WTC11 (cell line): ENCODE measurements around the gene AQP12B. TPM values are rescaled to one million over a fixed set of nuclear protein-coding genes. Genes with fewer than 3 reads are reported as not detected.

Experiments used
- ATAC-seq: fragments of 200-7000 bp; cut with Tn5 transposase; 2 replicates; pipeline ENCODE4 v1.10.0; 2021; ENCODE audit warnings: mild to moderate bottlenecking, moderate library complexity
- CTCF ChIA-PET: fragments of 300-600 bp; sonication (Branson Sonifier 250); formaldehyde crosslinking; loops from one replicate; lab custom pipeline; 2021; ENCODE audit warnings: antibody characterized with exemption; lab: Charles Lee
- POLR2A ChIA-PET: fragments of 350-600 bp; sonication (Branson Sonifier 250); formaldehyde crosslinking; loops from one replicate; lab custom pipeline; 2021; ENCODE audit warnings: antibody characterized with exemption; lab: Charles Lee
- DNase-seq: peaks from one replicate; pipeline ENCODE4 v3.0.0; 2021; ENCODE audit warnings: low spot score
- H3K27ac Mint-ChIP-seq: 2 replicates; pipeline ENCODE4 v1.8.0; 2021; ENCODE audit warnings: mixed read lengths
- H3K27me3 Mint-ChIP-seq: 2 replicates; pipeline ENCODE4 v1.8.0; 2021; ENCODE audit warnings: low read depth, mild to moderate bottlenecking, moderate library complexity, mixed read lengths
- H3K36me3 Mint-ChIP-seq: 2 replicates; pipeline ENCODE4 v1.8.0; 2021; ENCODE audit warnings: mixed read lengths
- H3K4me1 Mint-ChIP-seq: 2 replicates; pipeline ENCODE4 v1.8.0; 2022; ENCODE audit warnings: mixed read lengths
- H3K4me3 Mint-ChIP-seq: 2 replicates; pipeline ENCODE4 v1.8.0; 2021; ENCODE audit warnings: mild to moderate bottlenecking, moderate library complexity, mixed read lengths
- H3K9me3 Mint-ChIP-seq: 2 replicates; pipeline ENCODE4 v1.8.0; 2021; ENCODE audit warnings: mixed read lengths
- ATF1 ChIP-seq: sonication (generic); formaldehyde crosslinking; IDR thresholded peaks from 2 replicates; pipeline ENCODE4 v1.8.1; 2023; ENCODE audit warnings: mild to moderate bottlenecking, moderate library complexity, missing genetic modification reagents
- ESRRA ChIP-seq: sonication (generic); formaldehyde crosslinking; IDR thresholded peaks from 2 replicates; pipeline ENCODE4 v1.8.1; 2022; ENCODE audit warnings: mild to moderate bottlenecking, missing genetic modification reagents, borderline replicate concordance
- IRF2 ChIP-seq: sonication (generic); formaldehyde crosslinking; IDR thresholded peaks from 2 replicates; pipeline ENCODE4 v1.8.0; 2022; ENCODE audit warnings: low read depth, missing genetic modification reagents, borderline replicate concordance
- MLX ChIP-seq: sonication (generic); formaldehyde crosslinking; IDR thresholded peaks from 2 replicates; pipeline ENCODE4 v1.8.1; 2023; ENCODE audit warnings: mild to moderate bottlenecking, missing genetic modification reagents, moderate library complexity
- MYBL2 ChIP-seq: sonication (generic); formaldehyde crosslinking; IDR thresholded peaks from 2 replicates; pipeline ENCODE4 v1.8.1; 2023; ENCODE audit warnings: mild to moderate bottlenecking, moderate library complexity, missing genetic modification reagents
- PRRX2 ChIP-seq: fragments of 250-450 bp; sonication (Bioruptor Pico); IDR thresholded peaks from 2 replicates; pipeline ENCODE4 v1.8.0; 2021; ENCODE audit warnings: mild to moderate bottlenecking
- SMAD3 ChIP-seq: sonication (generic); formaldehyde crosslinking; IDR thresholded peaks from 2 replicates; pipeline ENCODE4 v1.8.0; 2022; ENCODE audit warnings: missing genetic modification reagents, mild to moderate bottlenecking, borderline replicate concordance
- SMAD4 ChIP-seq: sonication (generic); formaldehyde crosslinking; IDR thresholded peaks from 2 replicates; pipeline ENCODE4 v1.8.0; 2022; ENCODE audit warnings: mild to moderate bottlenecking, missing genetic modification reagents
- SP1 ChIP-seq: sonication (generic); formaldehyde crosslinking; conservative IDR thresholded peaks from 2 replicates; pipeline ENCODE4 v1.8.1; 2022; ENCODE audit warnings: missing genetic modification reagents
- ZNF219 ChIP-seq: sonication (generic); formaldehyde crosslinking; IDR thresholded peaks from 2 replicates; pipeline ENCODE4 v1.8.0; 2023; ENCODE audit warnings: missing genetic modification reagents, mild to moderate bottlenecking, borderline replicate concordance
- ZNF317 ChIP-seq: sonication (generic); formaldehyde crosslinking; IDR thresholded peaks from 2 replicates; pipeline ENCODE4 v1.8.1; 2023; ENCODE audit warnings: low read depth, mild to moderate bottlenecking, moderate library complexity, missing genetic modification reagents, borderline replicate concordance
- ZNF512 ChIP-seq: sonication (generic); formaldehyde crosslinking; IDR thresholded peaks from 2 replicates; pipeline ENCODE4 v1.8.1; 2022; ENCODE audit warnings: missing genetic modification reagents, borderline replicate concordance
- total RNA-seq: library from RNA; stranded (reverse); gene quantifications from 3 replicates; pipeline ENCODE4 v1.2.3, GENCODE V29; 2021
- TF ChIP-seq, protein P1 (sequence below): fragments of 250-450 bp; sonication (Bioruptor Pico); IDR thresholded peaks from 2 replicates; pipeline ENCODE4 v1.9.0; 2021; ENCODE audit warnings: moderate library complexity, mild to moderate bottlenecking, inconsistent platforms, borderline replicate concordance
- TF ChIP-seq, protein P2 (sequence below): sonication (generic); formaldehyde crosslinking; IDR thresholded peaks from 2 replicates; pipeline ENCODE4 v1.8.1; 2022; ENCODE audit warnings: mild to moderate bottlenecking, moderate library complexity, missing genetic modification reagents
- TF ChIP-seq, protein P3 (sequence below): sonication (generic); formaldehyde crosslinking; IDR thresholded peaks from 2 replicates; pipeline ENCODE4 v1.8.0; 2023; ENCODE audit warnings: mild to moderate bottlenecking, missing genetic modification reagents

Gene AQP12B
- total RNA-seq, 1 experiment from 2014 or later, result not detected

DNA sequence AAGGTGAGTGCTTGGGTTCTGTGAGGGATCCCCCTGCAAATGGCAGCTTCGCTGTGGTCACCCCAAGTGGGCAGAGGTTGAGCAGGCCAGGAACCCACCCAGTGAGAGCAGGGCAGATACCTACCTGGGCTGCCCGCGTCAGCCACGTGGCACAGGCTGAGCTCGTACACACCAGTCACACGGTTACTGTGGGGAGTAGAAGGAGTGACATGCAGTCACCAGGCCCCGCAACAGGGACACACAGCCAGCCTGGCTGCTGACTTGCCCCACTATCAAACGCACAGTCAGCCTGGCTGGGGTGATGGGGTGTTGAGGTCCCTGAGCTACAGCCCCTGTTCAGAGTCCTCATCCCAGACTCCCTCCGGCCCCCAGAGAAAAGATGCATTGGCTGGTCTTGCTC, 41.2 kb upstream of the AQP12B start:
- CTCF ChIA-PET, result interaction anchor here (0.9 to 1.3 kb wide), 2 partner anchors 9 kb away, joined by 3 to 4 read pairs; no protein-coding TSS in a partner anchor
- no peaks in the 10 kb centered on the region for H3K27me3 Mint-ChIP-seq
- H3K4me3 Mint-ChIP-seq, result no peak overlapping the region
- no peak for DNase-seq
- no peak overlapping the region for H3K27ac Mint-ChIP-seq
- TF ChIP-seq PRRX2 (no peak), MLX (CRISPR knock-in tag) (no peak), IRF2 (CRISPR knock-in tag) (no peak), SMAD3 (CRISPR knock-in tag) (no peak)
- no peaks in the 10 kb centered on the region for H3K9me3 Mint-ChIP-seq
- no peaks in the 10 kb centered on the region for H3K4me1 Mint-ChIP-seq
- ATAC-seq, result no peak
- POLR2A ChIA-PET, result interaction anchor here (0.9 kb wide), 1 partner anchor 40 kb away, joined by 3 read pairs; no protein-coding TSS in a partner anchor
- H3K36me3 Mint-ChIP-seq, result peaks cover 34% of the 10 kb centered on the region

- ATAC-seq (no peak; the same call in 1 of the 2 replicates), DNase-seq (no peak)
- TF ChIP-seq ATF1, result no peak
- TF ChIP-seq MYBL2, result no peak
- TF ChIP-seq SMAD4, result no peak
- no peak for TF ChIP-seq ESRRA (CRISPR knock-in tag)
- TF ChIP-seq, protein P1, sequence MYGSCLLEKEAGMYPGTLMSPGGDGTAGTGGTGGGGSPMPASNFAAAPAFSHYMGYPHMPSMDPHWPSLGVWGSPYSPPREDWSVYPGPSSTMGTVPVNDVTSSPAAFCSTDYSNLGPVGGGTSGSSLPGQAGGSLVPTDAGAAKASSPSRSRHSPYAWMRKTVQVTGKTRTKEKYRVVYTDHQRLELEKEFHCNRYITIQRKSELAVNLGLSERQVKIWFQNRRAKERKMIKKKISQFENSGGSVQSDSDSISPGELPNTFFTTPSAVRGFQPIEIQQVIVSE (CRISPR knock-in tag), result no peak
- TF ChIP-seq ZNF317, result no peak
- no peak for TF ChIP-seq IRF2 (CRISPR knock-in tag)
- TF ChIP-seq ZNF219 (CRISPR knock-in tag), result no peak
- TF ChIP-seq, protein P2, sequence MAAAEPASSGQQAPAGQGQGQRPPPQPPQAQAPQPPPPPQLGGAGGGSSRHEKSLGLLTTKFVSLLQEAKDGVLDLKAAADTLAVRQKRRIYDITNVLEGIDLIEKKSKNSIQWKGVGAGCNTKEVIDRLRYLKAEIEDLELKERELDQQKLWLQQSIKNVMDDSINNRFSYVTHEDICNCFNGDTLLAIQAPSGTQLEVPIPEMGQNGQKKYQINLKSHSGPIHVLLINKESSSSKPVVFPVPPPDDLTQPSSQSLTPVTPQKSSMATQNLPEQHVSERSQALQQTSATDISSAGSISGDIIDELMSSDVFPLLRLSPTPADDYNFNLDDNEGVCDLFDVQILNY (CRISPR knock-in tag), result no peak
- TF ChIP-seq ZNF512 (CRISPR knock-in tag), result no peak
- no peak for TF ChIP-seq SP1 (CRISPR knock-in tag)
- TF ChIP-seq, protein P3, sequence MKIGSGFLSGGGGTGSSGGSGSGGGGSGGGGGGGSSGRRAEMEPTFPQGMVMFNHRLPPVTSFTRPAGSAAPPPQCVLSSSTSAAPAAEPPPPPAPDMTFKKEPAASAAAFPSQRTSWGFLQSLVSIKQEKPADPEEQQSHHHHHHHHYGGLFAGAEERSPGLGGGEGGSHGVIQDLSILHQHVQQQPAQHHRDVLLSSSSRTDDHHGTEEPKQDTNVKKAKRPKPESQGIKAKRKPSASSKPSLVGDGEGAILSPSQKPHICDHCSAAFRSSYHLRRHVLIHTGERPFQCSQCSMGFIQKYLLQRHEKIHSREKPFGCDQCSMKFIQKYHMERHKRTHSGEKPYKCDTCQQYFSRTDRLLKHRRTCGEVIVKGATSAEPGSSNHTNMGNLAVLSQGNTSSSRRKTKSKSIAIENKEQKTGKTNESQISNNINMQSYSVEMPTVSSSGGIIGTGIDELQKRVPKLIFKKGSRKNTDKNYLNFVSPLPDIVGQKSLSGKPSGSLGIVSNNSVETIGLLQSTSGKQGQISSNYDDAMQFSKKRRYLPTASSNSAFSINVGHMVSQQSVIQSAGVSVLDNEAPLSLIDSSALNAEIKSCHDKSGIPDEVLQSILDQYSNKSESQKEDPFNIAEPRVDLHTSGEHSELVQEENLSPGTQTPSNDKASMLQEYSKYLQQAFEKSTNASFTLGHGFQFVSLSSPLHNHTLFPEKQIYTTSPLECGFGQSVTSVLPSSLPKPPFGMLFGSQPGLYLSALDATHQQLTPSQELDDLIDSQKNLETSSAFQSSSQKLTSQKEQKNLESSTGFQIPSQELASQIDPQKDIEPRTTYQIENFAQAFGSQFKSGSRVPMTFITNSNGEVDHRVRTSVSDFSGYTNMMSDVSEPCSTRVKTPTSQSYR, result no peak
- peaks cover 32% of the 10 kb centered on the region for H3K36me3 Mint-ChIP-seq
- H3K4me3 Mint-ChIP-seq, result no peak overlapping the region
- H3K27ac Mint-ChIP-seq, result no peak overlapping the region
- ChIA-PET POLR2A (interaction anchor here (0.8 to 0.9 kb wide), 2 partner anchors 41 to 67 kb away, joined by 3 read pairs; no protein-coding TSS in a partner anchor), CTCF (interaction anchor here (0.9 to 1.3 kb wide), 2 partner anchors 8 to 10 kb away, joined by 3 to 4 read pairs; no protein-coding TSS in a partner anchor)
- no peaks in the 10 kb centered on the region for H3K27me3 Mint-ChIP-seq
- H3K9me3 Mint-ChIP-seq, result no peaks in the 10 kb centered on the region
- H3K4me1 Mint-ChIP-seq, result no peaks in the 10 kb centered on the region
Observed at GRCh38 chr2:240722796-240723735, 40.4 kb upstream of the AQP12B start.
